CD4-positive, alpha-beta T cell treated with Interleukin-15 for 1 hour (primary cell): ENCODE results near the gene TIMM44.
"Not testable (repeated sequence)": the region's sequence is repeated elsewhere in the genome, so short reads cannot be mapped to it uniquely, and the experiment has no call there.

Source experiments
- DNase-seq: peaks from one replicate; pipeline ENCODE4 v3.0.0-alpha.2; 2020

Gene TIMM44

DNA sequence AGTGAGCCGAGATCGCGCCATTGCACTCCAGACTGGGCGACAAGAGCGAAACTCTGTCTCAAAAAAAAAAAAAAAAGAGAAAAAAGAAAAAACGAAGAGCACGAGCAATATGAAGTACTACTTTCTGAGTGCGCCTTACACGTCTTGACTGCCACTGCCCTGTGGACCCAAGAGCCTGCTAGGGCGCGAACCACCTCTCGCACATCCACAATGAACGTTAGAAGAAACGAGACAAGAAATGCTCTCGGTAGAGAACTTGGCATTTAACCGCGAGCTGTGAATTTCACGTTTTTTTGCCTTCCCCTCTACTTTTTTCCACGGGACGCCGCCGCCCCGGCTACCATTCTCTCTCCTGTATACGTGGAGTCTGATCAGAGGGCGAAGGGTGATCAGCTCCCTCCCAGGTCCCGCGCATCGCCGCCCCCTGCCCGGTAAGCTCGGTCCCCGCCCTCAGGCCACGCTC is 454 bp downstream of the TIMM44 start:
- no peak for DNase-seq

DNA sequence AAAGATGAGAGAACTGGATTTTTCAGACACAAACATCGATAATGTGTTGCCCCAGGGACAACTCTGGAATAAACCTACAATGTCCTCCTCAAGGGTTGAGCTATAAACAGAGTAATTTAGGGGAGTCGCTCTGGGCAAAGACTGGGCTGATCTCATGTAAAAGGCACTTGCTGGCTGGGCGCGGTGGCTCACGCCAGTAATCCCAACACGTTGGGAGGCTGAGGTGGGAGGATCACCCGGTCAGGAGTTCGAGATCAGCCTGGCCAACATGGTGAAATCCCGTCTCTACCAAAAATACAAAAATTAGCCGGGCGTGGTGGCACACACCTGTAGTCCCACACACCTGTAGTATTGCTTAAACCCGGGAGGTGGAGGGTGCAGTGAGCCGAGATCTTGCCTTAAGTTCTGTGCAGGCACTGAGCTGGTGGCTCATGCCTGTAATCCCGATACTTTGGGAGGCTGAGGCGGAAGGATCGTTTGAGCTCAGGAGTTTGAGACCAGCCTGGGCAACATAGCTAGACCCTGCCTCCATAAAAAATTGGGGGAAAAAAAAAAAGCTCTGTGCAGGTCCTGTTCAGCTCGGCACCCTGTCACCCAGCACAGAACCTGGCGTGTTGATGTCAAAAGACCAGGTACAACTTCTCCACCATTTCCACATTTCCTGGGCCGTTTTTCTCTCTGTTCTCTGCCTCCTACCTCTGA is 1.4 kb downstream of the TIMM44 start:
- DNase-seq, result no peak

DNA sequence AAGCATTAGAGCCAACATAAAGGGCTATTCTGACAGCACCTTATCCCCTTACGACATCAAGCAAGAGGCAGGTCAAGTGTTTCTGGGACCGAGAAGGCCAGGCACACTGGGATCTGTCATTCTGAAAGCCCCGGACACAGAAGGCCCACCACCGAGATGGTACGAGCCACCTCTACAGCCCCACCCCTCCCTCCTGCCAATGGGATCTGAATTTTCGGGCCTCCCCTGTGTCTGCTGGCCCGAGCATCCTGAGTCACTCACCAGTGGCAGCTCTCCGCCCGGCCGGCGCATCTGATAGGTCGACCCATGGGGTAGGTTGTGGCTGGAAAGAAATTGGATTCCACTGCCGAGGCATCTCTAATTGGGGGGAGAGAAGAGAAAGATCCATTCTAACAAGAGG is 2.6 kb downstream of the TIMM44 start:
- no peak for DNase-seq

DNA sequence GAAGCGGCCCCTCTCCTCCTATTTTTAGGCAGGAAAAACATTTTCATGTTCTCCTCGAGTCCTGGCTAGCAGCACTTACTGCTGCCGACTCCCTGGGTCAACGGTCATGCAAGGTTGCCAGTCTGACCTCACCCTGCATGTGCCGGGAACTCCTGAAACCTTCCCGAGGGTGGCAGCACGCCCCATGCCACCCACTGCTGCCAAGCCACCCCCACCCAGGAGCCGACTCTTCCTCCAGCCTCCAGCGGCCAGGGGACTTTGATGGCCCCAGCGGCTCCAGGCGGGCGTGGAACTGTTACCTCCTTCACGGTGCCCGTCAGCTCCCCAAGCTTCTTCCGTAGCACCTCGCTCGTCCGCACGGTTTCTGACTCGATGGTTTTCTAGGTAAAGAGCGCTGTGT is 8.7 kb downstream of the TIMM44 start:
- DNase-seq, result no peak

DNA sequence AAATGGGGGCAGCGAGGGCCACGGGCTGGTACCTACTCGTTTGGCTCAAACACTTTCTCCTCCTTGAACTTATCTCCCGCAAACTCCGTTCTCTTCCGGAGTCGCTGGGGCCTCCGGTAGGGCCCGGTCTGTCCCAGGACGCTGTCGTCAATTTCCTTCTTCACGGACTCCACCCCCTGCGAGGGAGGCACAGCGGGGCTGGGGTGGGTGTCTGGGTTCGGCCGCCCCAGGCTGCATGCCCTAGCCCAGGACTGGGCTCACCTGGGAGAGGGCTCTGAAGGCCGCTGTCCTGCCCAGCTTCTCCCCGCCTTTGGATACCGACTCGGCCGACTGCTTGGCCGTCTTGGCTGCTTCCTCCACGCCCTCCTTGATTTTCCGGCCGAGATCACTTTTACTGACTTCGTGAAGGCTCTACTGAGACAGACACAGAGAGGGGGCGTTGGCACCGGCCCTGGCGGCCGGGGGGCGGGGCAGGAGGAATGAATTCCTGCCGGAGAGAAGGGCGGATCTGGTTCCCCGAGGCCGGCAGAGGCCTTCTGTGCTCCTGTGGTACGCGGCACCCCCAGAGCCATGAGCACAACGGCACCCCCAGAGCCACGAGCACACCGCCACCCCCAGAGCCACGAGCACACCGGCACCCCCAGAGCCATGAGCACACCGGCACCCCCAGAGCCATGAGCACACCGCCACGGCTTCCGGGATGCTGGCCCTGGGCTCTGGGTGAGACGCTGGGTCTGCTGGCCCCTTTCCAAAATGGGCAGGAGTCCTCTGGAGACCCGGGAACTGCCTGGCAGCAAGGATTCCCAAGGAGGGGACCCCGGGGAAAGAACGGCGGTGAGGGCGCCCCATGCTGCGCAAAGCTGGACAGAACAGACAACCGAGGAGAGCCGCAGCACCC is 9.4 kb downstream of the TIMM44 start:
- no peak for DNase-seq

DNA sequence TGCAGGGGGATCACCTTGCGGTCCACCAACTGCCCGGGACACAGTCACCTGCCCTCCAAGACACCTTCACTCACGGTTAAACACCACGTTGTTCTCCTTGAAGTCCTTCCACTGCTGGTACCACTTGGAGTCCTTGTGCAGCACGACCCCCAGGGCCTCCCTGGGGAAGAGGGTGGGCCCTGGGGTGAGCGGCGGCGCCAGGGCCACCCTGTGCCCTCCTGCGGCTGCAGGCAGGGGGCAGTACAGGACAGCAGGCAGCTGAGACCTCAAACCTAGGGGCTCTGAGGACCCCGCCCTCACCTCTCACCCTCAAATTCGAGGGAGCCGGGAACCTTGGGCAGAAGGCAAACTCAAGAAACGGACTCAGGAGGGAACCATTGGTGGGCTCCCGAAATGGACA is 10.1 kb downstream of the TIMM44 start:
- no peak for DNase-seq

DNA sequence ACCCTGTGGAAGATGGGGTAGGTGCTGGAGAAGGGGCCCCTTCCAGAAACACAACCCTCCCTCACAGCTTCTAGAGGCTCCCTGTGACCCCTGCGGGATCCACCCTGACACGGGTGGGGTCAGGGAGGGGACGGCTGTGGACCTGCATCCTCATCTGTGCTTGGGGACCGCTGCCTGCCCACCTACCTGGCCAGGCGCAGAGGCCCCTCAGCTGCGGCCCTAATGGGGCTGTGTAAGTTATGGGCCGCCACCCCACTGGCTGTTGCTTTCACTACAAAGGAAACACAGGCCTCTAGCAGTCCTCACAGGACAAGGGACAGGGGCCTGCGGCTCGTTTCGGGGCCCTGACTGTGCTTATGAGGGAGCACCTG is 10.6 kb downstream of the TIMM44 start:
- DNase-seq, result no peak

DNA sequence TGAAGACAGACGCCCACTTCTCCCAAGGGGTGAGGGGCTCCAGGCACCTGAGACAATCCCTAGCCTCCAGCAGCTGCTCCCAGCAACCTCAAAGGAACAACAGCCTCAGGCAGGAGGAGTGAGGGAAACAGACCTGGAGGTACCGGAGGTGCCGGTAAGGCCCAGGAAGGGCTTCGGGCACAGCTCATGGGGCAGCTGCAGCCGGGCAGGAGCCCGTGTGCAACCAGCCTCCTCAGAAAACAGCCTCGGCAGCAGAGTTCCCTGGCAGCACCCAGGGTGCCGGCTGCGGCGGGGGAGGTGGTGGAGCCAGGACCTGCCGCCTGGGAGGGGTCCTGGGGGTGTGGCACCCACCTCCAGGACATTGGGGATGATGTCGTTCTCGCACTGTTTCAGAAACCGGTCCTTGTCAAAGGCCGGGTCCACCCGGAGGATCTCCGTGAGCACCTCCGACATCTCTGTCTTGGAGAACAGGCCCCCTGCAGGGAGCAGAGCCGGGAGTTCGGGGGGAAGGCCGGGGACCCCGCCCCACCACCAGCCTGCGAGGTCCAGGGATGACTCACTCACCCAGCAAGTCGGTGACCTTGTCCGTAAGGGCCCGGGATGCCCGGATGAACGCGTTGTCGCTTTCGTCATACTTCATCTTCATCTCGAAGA is 11.1 kb downstream of the TIMM44 start:
- DNase-seq, result no peak

DNA sequence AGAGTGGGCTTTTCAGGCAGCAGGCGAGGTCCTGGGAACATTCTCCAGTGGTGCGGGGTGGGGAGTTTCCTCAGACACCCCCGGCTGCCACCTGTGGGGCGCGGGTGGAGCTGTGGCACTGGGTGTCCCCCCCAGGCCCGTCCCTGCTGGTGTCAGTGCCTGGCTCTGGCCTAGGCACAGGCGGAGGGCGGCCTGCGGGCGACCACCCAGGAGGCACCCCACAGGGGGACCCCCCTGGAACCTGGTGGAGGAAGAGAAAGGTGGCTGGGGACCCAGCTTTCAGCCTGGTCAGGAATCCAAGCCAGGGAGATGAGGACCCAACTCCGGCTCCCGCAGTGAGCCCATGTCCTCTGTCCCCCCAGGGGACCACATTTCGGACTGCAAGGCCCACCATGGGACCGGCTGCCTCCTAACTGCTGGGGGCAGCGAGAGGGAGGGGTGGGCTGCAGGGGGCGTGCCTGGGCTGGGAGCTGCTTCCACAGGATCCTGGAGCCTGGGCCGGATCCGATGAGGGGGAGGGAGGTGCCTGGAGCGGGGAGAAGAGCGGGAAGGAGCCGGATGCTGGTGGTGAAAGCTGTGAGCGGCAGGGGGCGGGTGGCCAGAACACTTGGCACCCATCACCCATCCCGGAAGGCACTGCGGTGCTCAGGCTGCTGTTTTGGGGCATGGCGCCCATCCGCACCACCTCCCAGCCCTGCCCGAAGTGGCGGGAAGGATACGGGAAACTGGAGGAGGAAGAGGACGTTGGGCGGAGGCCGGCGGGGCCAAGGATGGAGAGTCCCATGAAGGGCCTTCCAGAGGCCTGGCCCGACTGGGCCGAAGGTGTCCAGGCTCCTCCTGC is 12.0 kb downstream of the TIMM44 start:
- no peak for DNase-seq

DNA sequence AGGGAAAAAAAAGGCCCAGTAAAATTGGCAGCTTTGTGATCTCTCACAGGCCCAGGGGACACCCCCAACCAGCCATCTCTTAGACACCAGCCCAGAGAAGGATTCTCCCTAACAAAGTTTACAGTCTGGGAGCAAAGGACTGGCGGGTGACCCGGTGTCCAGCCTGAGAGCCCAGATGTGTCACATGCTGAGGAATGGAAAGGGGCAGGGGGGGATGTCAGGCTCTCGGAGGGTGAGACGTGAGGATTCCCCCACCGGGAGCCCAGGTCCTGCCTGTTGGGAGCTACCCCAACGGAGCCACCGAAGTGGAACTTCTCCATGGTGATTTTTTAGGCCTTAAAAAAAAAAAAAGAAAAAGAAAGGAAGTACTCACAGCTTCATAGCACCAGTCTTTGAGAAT is 12.7 kb downstream of the TIMM44 start:
- DNase-seq, result no peak

DNA sequence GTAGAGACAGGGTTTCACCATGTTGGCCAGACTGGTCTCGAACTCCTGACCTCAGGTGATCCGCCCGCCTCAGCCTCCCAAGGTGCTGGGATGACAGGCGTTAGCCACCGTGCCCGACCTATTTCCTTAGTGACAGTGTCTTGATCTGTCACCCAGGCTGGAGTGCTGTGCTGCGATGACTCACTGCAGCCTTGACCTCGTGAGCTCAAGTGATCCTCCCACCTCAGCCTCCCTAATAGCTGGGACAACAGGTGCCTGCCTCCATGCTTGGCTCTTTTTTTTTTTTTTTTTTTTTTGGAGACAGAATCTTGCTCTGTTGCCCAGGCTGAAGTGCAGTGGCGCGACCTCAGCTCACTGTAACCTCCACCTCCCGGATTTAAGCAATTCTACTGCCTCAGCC is 13.4 kb downstream of the TIMM44 start:
- DNase-seq, result not testable (repeated sequence)

DNA sequence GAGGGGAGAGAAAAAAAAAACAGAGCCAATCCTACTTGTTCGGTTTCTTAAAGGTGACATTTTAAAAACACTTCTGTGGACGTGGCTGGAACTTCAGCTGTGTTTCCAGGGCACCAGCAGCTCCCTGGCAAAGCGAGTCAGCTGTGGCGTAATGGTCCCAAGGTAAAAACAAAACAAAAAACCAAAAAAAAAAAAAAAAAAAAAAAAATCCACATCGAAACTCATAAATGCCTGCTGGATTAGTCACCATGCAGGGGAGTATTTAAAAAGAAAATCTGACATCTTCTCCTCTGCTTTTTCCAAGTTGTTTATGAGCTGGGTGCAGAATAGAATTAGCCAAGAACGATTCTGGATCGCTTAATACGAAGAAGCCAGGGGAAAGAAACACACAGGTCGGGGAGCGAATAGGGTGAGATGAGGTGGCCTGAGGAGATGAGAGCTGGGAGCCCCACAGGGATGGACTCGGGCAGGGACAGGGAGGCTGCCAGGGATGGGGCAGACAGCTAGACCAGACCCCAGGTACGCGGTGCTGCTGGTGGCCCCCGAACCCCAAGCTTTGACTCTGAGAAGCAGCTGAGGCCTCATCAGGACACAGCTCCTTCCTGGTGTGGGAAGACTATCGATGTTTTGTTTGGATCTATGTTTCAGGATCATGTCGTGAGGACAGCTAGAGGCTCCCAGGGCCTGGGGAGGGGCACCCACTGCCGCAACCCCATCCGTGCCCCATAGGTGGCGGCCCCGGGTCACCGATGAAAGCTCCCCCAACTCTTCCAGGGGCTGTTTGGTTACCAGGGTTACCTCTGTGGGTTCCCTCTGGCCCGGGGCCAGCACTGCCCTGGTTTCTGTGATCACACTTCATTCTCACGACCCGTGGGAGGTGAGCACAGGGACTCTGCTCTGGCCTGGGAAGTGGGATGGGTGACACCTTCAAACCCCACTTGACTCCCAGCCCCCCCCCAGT is 14.4 kb downstream of the TIMM44 start:
- DNase-seq, result peak; percentile 78

DNA sequence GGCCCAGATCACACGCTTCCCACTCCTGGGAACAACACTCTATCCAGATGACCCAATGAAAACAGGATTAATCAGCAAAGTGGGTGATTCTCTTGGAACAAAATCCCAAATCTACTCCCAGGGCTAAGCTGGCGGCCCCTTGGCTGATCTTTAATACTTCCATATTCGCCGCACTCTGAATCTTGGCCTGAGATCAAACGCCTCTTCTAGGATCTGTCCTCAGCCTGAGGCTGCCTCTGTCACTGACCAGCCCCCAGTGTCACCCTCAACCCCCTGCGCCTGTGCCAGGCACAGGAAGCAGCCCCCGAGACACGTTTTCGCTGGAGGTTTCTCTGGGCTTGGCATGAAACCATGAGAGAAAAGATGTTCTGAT is 15.1 kb downstream of the TIMM44 start:
- DNase-seq, result no peak

DNA sequence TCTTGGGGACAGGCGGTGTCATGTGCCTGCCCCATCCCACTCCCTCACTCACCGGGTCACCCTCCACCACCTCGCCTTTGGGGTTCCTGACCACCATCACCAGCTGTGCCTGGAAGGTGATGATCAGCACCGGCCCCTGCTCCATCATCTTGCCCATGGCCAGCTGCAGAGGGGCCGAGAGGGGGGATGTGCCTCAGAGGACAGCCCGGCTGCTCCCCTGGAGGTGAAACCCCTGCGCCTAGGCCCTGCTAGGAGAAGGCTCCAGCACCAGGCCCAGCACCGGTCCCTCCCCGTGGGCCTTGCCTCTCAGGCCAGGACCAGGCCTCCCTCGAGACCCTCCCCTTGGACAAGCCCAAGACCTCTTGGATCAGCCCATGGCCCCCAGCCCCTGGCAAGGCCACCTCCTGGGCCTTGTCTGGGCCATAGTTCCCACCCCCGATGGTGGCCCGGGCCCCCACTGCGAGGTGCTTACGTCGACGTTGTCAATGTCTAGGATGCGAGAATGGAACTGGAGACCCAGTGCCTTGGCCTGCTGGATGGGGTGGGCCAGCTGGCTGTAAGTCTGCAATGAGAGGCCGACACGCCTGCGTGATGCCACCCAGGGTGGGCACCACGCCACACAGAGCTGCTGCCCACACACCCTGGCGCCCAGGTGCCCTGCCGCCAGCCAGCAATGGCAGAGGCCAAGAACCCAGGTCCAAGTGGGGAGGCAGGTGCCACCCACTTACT is 15.7 kb downstream of the TIMM44 start:
- DNase-seq, result no peak

DNA sequence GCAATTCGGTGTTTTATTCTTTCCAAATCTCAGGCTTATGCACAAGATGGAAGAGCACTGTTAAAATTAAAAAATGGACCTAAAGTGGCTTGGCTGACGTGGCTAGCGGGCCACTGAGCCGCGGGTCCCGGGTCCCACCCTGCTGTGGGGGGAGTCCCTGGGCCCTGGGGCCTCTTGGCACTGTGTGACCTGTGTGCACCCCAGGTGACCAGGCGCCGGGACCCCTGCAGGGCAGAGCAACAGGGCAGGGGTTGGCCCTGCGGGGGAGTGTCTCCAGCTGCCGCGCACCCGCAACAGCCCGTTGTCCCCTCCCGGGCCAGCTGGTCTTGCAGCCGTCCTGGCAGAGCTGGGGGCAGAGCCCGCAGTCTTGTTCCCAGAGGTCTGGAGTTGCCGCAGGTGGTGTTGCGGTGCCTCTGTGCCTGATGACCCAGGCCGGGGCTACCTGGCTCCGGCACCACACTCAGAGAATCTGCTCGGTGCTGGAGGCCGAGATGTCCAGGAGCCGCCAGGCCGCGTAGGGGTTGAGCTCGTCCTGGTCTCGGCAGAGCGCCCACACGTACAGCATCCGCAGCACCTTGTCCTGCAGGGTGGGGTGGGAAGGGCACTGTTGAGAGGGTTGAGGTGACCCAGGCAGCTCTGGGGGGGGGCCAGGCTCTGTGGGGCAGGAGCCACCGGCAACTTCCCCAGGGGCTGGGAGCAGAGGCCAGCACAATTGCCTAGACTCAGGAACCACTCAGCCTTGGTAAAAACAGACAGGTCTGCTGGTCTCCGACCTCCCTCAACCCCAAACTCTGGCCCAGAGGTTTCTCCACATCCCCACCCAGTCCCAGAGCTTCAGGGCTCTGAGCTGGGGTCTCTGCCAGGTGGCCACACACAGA is 16.5 kb downstream of the TIMM44 start:
- DNase-seq, result no peak

DNA sequence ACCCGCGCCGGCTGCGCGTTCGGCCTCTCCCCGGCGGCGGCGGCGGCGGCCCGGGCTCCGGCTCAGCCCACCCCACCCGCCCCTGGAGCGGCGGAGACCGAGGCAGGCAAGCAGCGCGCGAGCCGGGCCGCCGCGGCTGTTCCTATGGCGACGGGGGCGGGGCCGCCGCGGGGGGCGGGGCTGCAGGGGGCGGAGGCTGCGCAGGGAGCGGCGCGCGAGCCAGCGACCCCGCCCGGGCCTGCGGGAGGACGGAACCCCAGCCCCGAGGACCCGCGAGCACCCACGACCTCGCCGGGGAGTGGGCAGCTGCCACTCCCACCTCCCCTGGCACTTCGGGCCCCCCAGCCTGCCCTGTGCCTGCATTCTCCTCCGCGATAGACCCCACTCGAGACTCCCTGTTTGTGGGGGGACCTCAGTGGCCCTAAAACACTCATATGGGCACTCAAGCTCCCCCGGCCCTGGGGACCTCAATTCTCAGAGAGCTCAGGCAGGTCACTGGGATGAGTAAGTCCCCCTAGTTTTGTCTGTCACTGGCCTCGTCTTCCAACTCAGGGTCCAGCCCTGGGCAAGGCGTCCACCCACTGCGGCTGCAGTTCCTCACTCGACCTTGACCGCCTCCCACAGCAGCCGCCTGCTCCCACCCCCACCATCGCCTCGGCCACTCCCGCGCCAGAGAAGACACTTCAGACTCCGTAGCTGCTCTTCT is 17.3 kb downstream of the TIMM44 start, which contains the start of gene CTXN1:
Gene CTXN1, minus strand, starts transcription at position 115 of the 706 bp plus-strand sequence. CDS start 597 bp downstream, outside the sequence.
- DNase-seq, result peak; percentile 74

DNA sequence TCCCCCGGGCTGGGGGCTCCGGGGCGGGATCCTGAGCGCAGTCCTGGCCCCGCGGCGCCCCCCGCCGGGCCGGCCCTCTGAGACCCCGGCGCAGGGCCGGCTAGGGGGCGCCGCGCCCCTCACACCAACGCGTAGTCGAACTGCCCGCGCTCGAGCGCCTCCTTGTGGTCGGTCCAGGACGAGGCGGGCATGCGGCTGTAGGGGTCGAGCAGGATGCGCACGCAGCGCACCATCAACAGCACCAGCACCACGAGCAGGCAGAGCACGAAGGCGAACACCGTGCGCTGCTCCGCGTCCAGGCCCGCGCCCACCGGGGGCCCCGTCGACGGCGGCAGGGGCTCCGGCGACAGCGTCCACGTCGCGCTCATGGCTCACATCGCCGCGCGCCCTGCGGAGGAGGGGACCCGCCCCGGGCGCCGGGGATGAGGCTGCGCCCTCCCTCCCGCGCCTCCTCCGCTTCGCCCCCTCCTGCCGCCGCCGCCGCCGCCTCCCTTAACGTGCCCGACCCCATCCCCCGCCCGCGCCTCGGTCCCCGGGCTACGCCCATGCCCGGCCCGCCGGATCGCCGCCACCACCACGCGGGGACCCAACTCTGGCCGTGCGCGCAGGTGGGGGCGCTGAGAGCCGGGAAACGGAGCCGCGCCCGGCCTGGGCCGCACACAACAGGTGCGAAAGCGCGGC is 18.2 kb downstream of the TIMM44 start:
- peak; percentile 78 for DNase-seq

DNA sequence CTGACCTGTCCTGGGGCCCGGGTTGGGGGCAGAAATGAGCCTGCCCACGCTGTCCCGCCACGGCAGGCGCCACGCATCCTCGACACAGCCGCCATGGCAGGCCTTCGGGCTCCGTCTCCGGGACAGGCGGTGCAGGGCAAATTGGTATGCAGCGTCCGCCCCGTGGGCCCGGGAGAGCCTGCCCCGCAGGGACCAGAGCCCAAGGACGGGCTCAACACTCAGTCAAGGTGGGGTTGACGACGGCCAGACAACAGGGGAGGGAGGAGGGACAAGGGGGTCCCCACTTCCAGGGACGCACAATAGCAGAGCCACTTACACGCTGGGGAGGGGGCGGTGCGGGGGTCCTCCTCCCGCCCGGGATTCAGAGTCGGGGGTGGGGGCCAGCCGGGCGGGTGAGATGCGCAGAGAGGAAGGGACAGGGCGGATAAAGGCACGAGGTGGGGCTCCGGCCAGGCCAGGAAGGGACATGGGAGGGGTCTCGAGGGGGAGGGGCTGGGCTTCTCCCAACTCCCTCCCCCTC is 18.8 kb downstream of the TIMM44 start:
- no peak for DNase-seq
